ENCODE measurements around the gene IQSEC2. TPM values are rescaled to one million over a fixed set of nuclear protein-coding genes. Genes with fewer than 3 reads are reported as not detected.
A peak's percentile ranks its signal among the peaks of the same experiment; 100 is the strongest.

IQSEC2 gene
- total RNA-seq, 1 donor from 2014 or later: 0.14 TPM

DNA sequence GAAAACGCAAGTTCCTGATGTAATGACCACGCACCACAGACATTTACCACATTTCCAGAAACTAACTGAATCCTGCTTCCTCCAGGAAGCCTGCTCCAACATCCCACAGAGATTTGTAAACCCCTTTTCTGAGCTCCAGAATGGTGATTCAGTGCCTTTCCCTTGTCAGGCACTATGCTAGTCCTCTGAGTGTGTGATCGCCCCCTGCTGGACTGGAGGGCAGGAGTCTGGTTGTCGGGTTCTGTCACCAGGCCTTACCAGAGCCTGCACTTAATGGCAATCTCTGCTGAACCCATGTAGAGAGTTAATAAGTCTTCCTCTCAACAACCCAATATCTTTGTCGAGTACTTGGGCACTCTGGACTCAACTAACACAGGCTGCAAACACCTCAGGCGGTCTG lies 41.9 kb downstream of the IQSEC2 start:
- H3K36me3 Mint-ChIP-seq (ENCODE audit: low read depth): no peaks in the 10 kb centered on the region
- no peaks in the 10 kb centered on the region for H3K9me3 Mint-ChIP-seq
- intact Hi-C loops (cut with micrococcal nuclease): no loop called here
- H3K4me3 Mint-ChIP-seq (ENCODE audit: low read depth): no peak overlapping the region
- peaks cover 5% of the 10 kb centered on the region for H3K4me1 Mint-ChIP-seq (ENCODE audit: low read depth)
- DNase-seq (ENCODE audit: low spot score): no peak
- no peaks in the 10 kb centered on the region for H3K27me3 Mint-ChIP-seq (ENCODE audit: low read depth)
- no peak overlapping the region for H3K27ac Mint-ChIP-seq

DNA sequence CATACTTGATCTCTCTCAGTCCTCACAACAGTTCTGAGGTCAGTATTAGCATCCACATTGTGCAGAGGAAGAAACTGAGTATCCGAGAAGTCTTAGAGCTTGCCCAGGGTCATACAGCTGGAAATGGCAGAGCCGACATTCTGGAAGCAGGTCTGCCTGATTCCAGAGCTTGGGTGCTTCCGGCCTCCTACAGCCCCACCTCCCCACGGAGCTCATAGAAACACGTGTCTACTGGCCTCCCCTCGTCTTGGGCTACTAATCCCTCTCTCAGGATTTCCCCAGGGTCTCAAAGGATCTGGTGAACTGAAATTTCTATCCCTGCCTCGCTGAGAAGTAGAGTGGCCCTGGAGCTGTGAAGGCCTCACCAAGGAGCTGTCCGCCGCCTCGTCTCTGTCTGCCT lies 44.3 kb downstream of the IQSEC2 start:
- H3K4me3 Mint-ChIP-seq (ENCODE audit: low read depth): no peak overlapping the region
- H3K27ac Mint-ChIP-seq: no peak overlapping the region
- no peaks in the 10 kb centered on the region for H3K36me3 Mint-ChIP-seq (ENCODE audit: low read depth)
- no peaks in the 10 kb centered on the region for H3K27me3 Mint-ChIP-seq (ENCODE audit: low read depth)
- intact Hi-C loops (cut with micrococcal nuclease): no loop called here
- no peaks in the 10 kb centered on the region for H3K9me3 Mint-ChIP-seq
- DNase-seq (ENCODE audit: low spot score): no peak
- peaks cover 5% of the 10 kb centered on the region for H3K4me1 Mint-ChIP-seq (ENCODE audit: low read depth)

DNA sequence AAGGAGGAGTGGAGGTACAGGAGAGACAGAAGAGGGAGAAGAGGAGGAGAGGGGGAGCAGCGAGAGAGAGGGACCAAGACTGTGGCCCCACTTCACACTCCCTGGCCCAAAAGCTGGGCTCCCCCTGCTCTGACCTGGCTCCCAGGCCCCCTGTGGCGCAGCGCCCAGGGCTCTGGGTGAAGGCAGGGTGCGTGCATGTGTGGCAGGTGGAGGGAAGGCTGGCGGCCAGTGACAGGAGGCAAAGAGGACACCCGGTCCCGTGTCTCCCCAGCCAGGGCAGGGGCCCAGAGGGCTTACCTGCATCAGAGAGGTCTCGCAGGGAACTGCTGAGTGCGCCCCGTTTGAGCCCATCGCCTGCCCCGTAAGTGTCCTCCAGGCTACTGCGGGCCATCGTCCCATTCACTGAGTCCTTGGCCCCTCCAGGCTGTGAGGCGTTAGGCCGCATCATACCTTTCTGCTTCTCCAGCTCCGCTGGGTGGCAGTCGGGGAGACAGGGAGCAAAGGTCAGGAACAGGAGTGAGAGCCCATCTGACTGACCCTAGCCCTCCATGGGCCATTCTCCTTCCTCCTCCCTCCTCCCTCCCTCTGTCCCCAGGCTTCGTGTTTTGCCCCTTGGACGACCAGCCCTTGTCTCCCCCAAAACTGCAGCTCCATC lies 45.2 kb downstream of the IQSEC2 start:
- Mint-ChIP-seq H3K9me3 (no peaks in the 10 kb centered on the region), H3K27me3 (ENCODE audit: low read depth) (no peaks in the 10 kb centered on the region), H3K4me1 (ENCODE audit: low read depth) (peaks cover 5% of the 10 kb centered on the region), H3K27ac (no peak overlapping the region), H3K4me3 (ENCODE audit: low read depth) (no peak overlapping the region), H3K36me3 (ENCODE audit: low read depth) (no peaks in the 10 kb centered on the region)
- no peak for DNase-seq (ENCODE audit: low spot score)
- intact Hi-C loops (cut with micrococcal nuclease): no loop called here

DNA sequence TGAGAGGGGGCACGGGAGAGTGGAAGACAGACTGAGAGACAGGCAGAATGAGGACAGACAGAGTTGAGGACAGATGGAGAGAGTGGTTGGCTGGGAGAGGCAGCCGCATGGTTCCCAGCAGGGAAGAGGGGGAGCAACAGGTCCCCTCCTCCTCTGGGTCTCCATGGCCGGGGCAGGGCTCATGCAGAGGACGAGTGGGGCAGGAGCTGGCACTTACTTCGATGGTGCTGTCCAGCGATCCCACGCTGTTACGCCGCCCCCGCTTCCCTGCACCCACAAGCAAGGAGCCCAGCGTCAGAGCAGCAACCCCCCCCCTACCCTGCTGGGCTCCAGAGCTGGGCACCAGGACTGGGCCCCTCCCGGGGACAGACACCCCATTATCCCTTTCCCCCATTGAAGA lies 45.8 kb downstream of the IQSEC2 start:
- no peak for DNase-seq (ENCODE audit: low spot score)
- no peak overlapping the region for H3K27ac Mint-ChIP-seq
- H3K4me1 Mint-ChIP-seq (ENCODE audit: low read depth): peaks cover 5% of the 10 kb centered on the region
- intact Hi-C loops (cut with micrococcal nuclease): no loop called here
- H3K27me3 Mint-ChIP-seq (ENCODE audit: low read depth): no peaks in the 10 kb centered on the region
- H3K9me3 Mint-ChIP-seq: no peaks in the 10 kb centered on the region
- H3K4me3 Mint-ChIP-seq (ENCODE audit: low read depth): no peak overlapping the region
- H3K36me3 Mint-ChIP-seq (ENCODE audit: low read depth): no peaks in the 10 kb centered on the region

DNA sequence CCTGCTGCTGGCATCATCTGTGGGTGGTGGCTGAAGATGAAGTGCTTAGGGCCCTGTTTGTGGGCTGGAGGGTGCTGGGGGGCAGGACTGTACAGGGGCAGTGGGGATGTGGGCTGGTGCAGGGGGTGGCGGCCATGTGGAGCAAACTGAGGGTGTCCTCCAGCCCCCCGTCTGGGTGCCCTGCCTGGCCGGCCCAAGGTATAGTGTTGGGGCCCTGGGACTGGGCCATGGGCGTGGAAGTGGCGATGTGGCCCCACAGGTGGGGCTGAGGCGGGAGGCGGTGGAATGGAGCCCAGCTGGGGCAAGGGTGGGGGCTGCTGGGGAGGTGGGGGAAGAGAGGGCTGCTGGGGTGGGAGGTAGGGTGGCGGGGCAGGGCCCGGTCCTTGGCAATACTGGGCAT lies 46.9 kb downstream of the IQSEC2 start:
- Mint-ChIP-seq H3K4me1 (ENCODE audit: low read depth) (peaks cover 5% of the 10 kb centered on the region), H3K36me3 (ENCODE audit: low read depth) (no peaks in the 10 kb centered on the region), H3K27me3 (ENCODE audit: low read depth) (no peaks in the 10 kb centered on the region), H3K4me3 (ENCODE audit: low read depth) (no peak overlapping the region), H3K9me3 (no peaks in the 10 kb centered on the region), H3K27ac (no peak overlapping the region)
- intact Hi-C loops (cut with micrococcal nuclease): no loop called here
- no peak for DNase-seq (ENCODE audit: low spot score)

DNA sequence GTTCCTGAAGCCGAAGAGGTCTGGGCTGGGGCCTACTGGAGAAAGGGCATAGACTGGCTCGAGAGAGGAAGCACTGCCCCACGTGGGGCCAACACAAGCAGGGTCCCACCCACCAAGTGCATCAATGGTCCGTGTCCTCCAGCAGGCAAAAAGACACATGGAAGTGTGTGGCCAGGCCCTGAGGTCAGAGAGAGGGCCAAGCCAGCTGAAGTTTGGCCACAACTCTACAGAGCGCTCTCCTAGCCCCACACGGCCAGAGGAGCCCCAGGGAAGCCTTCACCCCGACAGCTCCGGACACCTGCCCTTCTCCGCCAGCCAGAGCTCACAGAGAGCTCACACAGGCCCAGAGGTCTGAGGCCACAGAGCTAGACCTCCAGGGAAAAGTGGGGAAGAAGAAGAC lies 47.8 kb downstream of the IQSEC2 start:
- intact Hi-C loops (cut with micrococcal nuclease): no loop called here
- H3K4me1 Mint-ChIP-seq (ENCODE audit: low read depth): no peaks in the 10 kb centered on the region
- DNase-seq (ENCODE audit: low spot score): no peak
- H3K9me3 Mint-ChIP-seq: no peaks in the 10 kb centered on the region
- H3K36me3 Mint-ChIP-seq (ENCODE audit: low read depth): no peaks in the 10 kb centered on the region
- H3K27me3 Mint-ChIP-seq (ENCODE audit: low read depth): no peaks in the 10 kb centered on the region
- H3K4me3 Mint-ChIP-seq (ENCODE audit: low read depth): no peak overlapping the region
- H3K27ac Mint-ChIP-seq: no peak overlapping the region

DNA sequence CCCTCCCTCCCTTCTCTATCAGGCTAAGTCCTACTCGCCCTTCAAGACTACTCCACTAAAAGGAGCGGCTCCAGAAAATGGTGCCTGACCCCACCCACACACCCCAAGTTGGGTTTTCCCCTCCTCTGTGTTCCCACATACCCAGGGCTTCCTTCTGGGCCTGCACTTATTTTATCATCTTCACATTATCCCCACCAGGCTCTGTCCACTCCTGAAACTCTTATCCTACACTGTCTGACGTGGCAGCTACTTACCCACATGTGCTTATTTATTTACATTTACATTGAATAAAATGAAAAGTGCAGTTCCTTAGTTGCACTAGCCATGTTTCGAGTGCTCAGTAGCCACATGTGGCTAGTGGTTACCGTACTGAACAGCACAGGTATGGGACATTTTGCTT lies 51.3 kb downstream of the IQSEC2 start:
- H3K4me1 Mint-ChIP-seq (ENCODE audit: low read depth): peaks cover 20% of the 10 kb centered on the region
- intact Hi-C loops (cut with micrococcal nuclease): no loop called here
- no peak for DNase-seq (ENCODE audit: low spot score)
- H3K9me3 Mint-ChIP-seq: no peaks in the 10 kb centered on the region
- H3K27me3 Mint-ChIP-seq (ENCODE audit: low read depth): no peaks in the 10 kb centered on the region
- peaks cover under 1% of the 10 kb centered on the region for H3K36me3 Mint-ChIP-seq (ENCODE audit: low read depth)
- no peak overlapping the region for H3K27ac Mint-ChIP-seq
- no peak overlapping the region for H3K4me3 Mint-ChIP-seq (ENCODE audit: low read depth)

DNA sequence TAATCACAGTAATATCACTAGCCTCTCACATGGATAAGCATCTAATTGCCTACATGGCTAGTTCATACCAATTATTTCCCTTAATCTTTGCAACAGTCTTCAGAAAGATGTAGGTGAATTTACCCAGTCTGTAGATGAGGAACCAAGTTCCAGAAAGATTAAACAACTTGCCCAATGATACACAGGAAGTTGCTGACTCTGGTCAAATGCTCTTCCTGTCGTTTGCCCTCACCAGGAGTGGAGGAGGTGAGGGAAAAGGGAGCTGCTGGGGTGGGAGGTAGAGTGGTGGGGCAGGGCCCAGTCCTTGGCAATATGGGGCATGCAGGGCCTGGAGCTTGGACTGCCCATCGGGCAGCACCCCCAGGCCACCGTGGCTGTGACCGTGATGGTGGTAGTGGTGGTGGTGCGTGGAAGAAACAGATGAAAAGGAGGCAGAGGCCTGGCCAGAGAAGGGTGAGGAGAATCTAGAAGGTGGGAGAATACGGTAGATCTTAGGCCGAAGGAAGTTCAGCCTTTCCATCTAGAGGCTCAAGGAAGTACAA lies 54.1 kb downstream of the IQSEC2 start:
- no peaks in the 10 kb centered on the region for H3K9me3 Mint-ChIP-seq

DNA sequence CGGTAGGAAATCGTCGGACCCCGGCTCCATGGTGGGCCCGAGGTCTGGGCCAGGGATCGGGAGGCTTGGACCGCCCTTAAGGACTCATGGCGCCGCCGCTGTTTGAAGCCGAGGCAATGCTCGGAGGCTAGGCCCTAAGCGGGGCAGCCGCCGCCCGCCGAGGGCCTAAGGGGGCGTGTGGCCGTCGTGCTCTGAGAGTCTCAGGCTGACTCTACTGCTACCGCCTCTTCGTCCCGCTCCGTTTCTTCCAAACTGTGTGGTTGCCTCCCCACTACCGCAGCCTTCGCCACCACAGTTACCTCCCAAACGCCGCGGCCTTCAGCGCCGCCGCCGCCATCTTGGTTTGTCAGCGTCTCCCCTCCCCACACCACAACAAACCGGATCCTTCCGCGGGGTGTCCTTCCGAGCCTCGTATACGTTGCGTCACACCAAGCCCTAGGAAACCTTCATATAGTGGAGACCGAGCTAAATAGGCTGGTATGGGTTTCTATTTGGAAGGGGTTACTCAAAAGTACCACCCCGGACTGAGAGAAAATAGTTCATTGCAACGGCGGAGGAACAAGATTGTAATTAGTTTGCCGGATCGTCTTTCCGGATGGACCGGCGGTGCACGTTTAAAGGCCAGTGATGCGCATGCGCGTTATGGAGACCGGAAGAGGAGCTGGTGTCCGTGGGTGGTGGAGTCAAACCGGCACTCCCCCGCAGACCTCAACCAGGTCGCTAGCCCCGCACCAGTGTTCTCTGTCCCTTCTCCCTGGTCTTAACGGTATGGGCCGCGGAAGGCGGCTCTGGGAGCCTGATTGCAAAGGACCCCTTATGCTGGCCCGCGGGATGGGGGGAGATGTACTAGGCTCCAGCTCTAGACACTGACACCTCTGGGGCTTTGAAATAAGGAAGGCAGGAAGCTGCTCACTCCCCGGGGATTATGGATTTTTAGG lies 56.3 kb downstream of the IQSEC2 start, which contains the start of gene KDM5C:
TSS of gene KDM5C (minus strand) at position 348 of the 938 bp plus-strand sequence. CDS start at position 30, 318 bp downstream.
- intact Hi-C loops (cut with micrococcal nuclease): loop anchor here (1.0 to 10.0 kb wide), 3 partner anchors 150 to 819 kb away; partner anchors contain the start of genes HSD17B10 and PHF8
- H3K9me3 Mint-ChIP-seq: no peaks in the 10 kb centered on the region
- peak; percentile 85 for DNase-seq (ENCODE audit: low spot score)
- H3K36me3 Mint-ChIP-seq (ENCODE audit: low read depth): peaks cover 34% of the 10 kb centered on the region
- peak within 1 kb of the TSS; percentile 98 for H3K27ac Mint-ChIP-seq
- peaks cover 39% of the 10 kb centered on the region for H3K4me1 Mint-ChIP-seq (ENCODE audit: low read depth)
- no peaks in the 10 kb centered on the region for H3K27me3 Mint-ChIP-seq (ENCODE audit: low read depth)
- peak within 1 kb of the TSS; percentile 93 for H3K4me3 Mint-ChIP-seq (ENCODE audit: low read depth)

More for the DNA sequence above, 54.1 kb downstream of the IQSEC2 start:
- no peak for DNase-seq (ENCODE audit: low spot score)
- Mint-ChIP-seq H3K27me3 (ENCODE audit: low read depth) (no peaks in the 10 kb centered on the region), H3K27ac (peak overlapping the region; percentile 38), H3K4me1 (ENCODE audit: low read depth) (peaks cover 32% of the 10 kb centered on the region), H3K36me3 (ENCODE audit: low read depth) (peaks cover 21% of the 10 kb centered on the region), H3K4me3 (ENCODE audit: low read depth) (no peak overlapping the region)
- intact Hi-C loops (cut with micrococcal nuclease): loop anchor here (10.0 kb wide), 2 partner anchors 152 to 208 kb away; partner anchors contain the start of gene HSD17B10

DNA sequence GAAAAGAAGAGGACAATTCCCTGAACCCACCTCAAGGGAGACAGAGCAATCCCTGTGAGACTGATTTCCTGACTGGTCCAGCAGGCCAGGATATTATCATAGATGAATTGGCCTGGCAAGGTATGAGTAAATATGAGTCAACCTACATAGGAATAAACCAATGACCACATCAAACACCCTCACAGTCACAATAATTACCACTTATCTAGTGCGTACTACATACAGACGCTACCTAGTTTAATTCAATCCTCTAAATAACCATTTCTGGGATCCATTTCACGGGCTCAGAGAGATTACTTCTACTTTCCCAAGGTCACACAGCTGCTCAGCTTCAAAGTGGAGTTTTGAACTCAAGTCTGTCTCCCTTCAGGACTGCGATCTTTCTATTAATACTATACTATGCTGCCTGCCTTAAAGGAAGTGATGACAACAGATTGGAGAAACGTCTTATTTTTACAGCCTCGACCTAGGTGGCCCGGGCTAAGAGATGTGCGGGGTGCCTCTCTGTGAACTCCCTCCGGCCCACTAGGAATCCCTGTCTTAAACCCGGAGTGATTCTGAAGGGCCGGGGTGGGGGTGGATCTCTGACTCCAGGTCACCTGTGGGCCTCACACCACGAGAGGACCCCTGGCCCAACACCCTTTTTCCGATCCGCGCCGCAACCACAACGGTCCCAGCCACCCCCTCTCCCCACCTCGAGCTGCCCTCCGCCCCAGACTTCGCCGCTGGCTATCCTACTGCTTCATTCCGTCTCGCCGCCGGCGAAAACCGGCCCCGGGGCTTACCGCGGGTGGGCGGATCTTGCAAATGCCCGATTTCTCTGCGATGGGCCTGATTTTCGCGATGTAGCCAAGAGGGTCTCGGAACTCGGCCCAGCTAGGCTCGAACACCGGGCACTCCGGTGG lies 57.2 kb downstream of the IQSEC2 start:
- Mint-ChIP-seq H3K27ac (peak overlapping the region; percentile 98), H3K27me3 (ENCODE audit: low read depth) (no peaks in the 10 kb centered on the region), H3K4me1 (ENCODE audit: low read depth) (peaks cover 41% of the 10 kb centered on the region), H3K4me3 (ENCODE audit: low read depth) (peak overlapping the region; percentile 93), H3K36me3 (ENCODE audit: low read depth) (peaks cover 40% of the 10 kb centered on the region), H3K9me3 (no peaks in the 10 kb centered on the region)
- peak; percentile 9 for DNase-seq (ENCODE audit: low spot score)
- intact Hi-C loops (cut with micrococcal nuclease): loop anchor here (10.0 kb wide), 2 partner anchors 149 to 211 kb away; partner anchors contain the start of gene HSD17B10

DNA sequence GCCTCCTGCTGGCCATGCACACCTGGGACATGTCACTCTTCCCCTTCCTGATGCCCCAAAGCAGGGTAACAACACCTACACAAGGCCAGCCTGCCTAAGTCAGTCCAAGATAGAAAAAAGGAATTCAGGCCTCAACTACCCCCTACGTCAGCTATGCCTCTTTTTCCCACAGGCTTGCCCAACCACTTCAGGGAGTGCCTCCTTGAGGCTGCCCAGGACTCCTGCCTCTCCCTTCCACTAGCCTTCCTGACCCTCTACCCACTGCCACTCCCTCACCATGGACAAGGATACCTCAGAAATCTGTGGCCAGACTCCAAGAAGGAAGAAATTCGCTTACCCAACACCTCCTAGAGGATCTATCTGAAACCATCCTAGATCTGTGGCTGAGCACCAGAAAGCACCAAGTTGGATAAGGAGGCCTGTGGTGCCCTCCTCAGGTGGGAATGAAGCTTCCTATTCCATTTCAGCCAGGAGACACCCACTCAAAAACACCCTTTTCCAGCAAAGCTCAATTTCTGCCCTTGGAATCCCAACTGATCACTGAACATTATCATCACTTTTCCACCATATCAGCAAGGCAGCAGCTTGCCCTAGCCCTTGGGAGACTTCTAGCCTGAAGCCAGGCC lies 58.2 kb downstream of the IQSEC2 start:
- Mint-ChIP-seq H3K27me3 (ENCODE audit: low read depth) (no peaks in the 10 kb centered on the region), H3K36me3 (ENCODE audit: low read depth) (peaks cover 46% of the 10 kb centered on the region), H3K9me3 (no peaks in the 10 kb centered on the region), H3K27ac (peak overlapping the region; percentile 22), H3K4me3 (ENCODE audit: low read depth) (peak overlapping the region; percentile 93), H3K4me1 (ENCODE audit: low read depth) (peaks cover 41% of the 10 kb centered on the region)
- DNase-seq (ENCODE audit: low spot score): no peak
- intact Hi-C loops (cut with micrococcal nuclease): loop anchor here (10.0 kb wide), 2 partner anchors 148 to 212 kb away; partner anchors contain the start of gene HSD17B10

All from activated T-helper 2 cell treated with anti-CD3 and anti-CD28 coated beads, Interferon-gamma antibody, Interleukin-2, Interleukin-4, amounts not matched to agents 10 μg/mL and 5 μg/mL and 100 μg/mL, durations not matched to agents 14 hours and 24 hours and 36 hours (primary cell).